ENCODE data around the gene SENP8. TPM values are rescaled to one million over a fixed set of nuclear protein-coding genes. Genes with fewer than 3 reads are reported as not detected.

SENP8 gene
- total and polyA plus RNA-seq, 2 of the 13 experiments (the other 11 are each of a cell fraction or from before 2014, with no cell fraction given), result 2.7 to 3.0 TPM

GRCh38 chr15:72117486-72118016 is 652 bp upstream of the SENP8 start (continued):
- TF ChIP-seq IRX3 (CRISPR knock-in tag; IDR thresholded peaks at IDR 0.05; ENCODE audit: borderline replicate concordance, low read depth) (0 out of 2 replicates have a peak, but pooled peaks have one; percentile 45), TBP (CRISPR knock-in tag; IDR thresholded peaks at IDR 0.05) (no peak), TGIF2 (CRISPR knock-in tag; IDR thresholded peaks at IDR 0.05) (no peak), U2AF2 (IDR thresholded peaks at IDR 0.05; ENCODE audit: low read depth, low read length) (no peak), MXD4 (CRISPR knock-in tag; IDR thresholded peaks at IDR 0.05) (no peak; the same call in 1 of the 2 replicates), HOXD1 (CRISPR knock-in tag; IDR thresholded peaks at IDR 0.05) (0 out of 2 replicates have a peak, but pooled peaks have one; percentile 11), ZNF777 (CRISPR knock-in tag; IDR thresholded peaks at IDR 0.05) (peak; percentile 94), ZBTB20 (CRISPR knock-in tag; IDR thresholded peaks at IDR 0.05; ENCODE audit: borderline replicate concordance, low read depth) (no peak), TRAFD1 (CRISPR knock-in tag; IDR thresholded peaks at IDR 0.05; ENCODE audit: borderline replicate concordance) (no peak), ETV5 (CRISPR knock-in tag; IDR thresholded peaks at IDR 0.05; ENCODE audit: borderline replicate concordance) (no peak), TBL1XR1 (IDR thresholded peaks at IDR 0.05; ENCODE audit: borderline replicate concordance, low read length, partially characterized antibody) (no peak), PRDM15 (CRISPR knock-in tag; IDR thresholded peaks at IDR 0.05) (no peak), KDM5B (CRISPR knock-in tag; IDR thresholded peaks at IDR 0.05; ENCODE audit: borderline replicate concordance) (peak; percentile 79), RAD51 (IDR thresholded peaks at IDR 0.05; ENCODE audit: borderline replicate concordance) (no peak), GLI4 (CRISPR knock-in tag; IDR thresholded peaks at IDR 0.05; ENCODE audit: borderline replicate concordance) (no peak; the same call in 1 of the 2 replicates), MXD3 (CRISPR knock-in tag; IDR thresholded peaks at IDR 0.05) (no peak; the same call in none of the 2 replicates), MYPOP (CRISPR knock-in tag; IDR thresholded peaks at IDR 0.05) (peak; percentile 40; the same call in 1 of the 2 replicates), CEBPG (CRISPR knock-in tag; IDR thresholded peaks at IDR 0.05) (no peak), TFE3 (CRISPR knock-in tag; IDR thresholded peaks at IDR 0.05) (no peak), GRHL1 (CRISPR knock-in tag; conservative IDR thresholded peaks at IDR 0.05) (no peak)

Data from HepG2 (cell line).